Fibroblast of peridontal ligament (primary cell): Measurements from ENCODE around the gene ATAD5.
"Not testable (repeated sequence)": the region's sequence is repeated elsewhere in the genome, so short reads cannot be mapped to it uniquely, and the experiment has no call there.

ENCODE experiments used
- DNase-seq: peaks from one replicate; pipeline ENCODE4 v3.0.0-alpha.2; 2010; ENCODE audit errors: extremely low read depth

The ATAD5 gene

GRCh38 chr17:30831663-30832437 lies at the start of gene ATAD5:
TSS of gene ATAD5 (plus strand) at chr17:30831966. CDS start at chr17:30832348, 382 bp downstream.
- DNase-seq: peak; percentile 91

GRCh38 chr17:30782206-30782605 lies 49.6 kb upstream of the ATAD5 start:
- DNase-seq: no peak

GRCh38 chr17:30788918-30789317 lies 42.8 kb upstream of the ATAD5 start:
- DNase-seq: peak; percentile 40

- no peak for DNase-seq
Observed at GRCh38 chr17:30790279-30790678, 41.5 kb upstream of the ATAD5 start.

- no peak for DNase-seq
Observed at GRCh38 chr17:30793282-30793977, 38.3 kb upstream of the ATAD5 start.

- no peak for DNase-seq
Observed at GRCh38 chr17:30794372-30794771, 37.4 kb upstream of the ATAD5 start.

GRCh38 chr17:30796016-30796415 lies 35.8 kb upstream of the ATAD5 start:
- no peak for DNase-seq

GRCh38 chr17:30801671-30802070 lies 30.1 kb upstream of the ATAD5 start:
- DNase-seq: no peak

- no peak for DNase-seq
Observed at GRCh38 chr17:30805944-30806456, 25.8 kb upstream of the ATAD5 start.

- no peak for DNase-seq
Observed at GRCh38 chr17:30807896-30808295, 23.9 kb upstream of the ATAD5 start.

- no peak for DNase-seq
Observed at GRCh38 chr17:30808785-30809286, 22.9 kb upstream of the ATAD5 start.

GRCh38 chr17:30809867-30810266 lies 21.9 kb upstream of the ATAD5 start:
- DNase-seq: no peak

- no peak for DNase-seq
Observed at GRCh38 chr17:30812218-30813177, 19.3 kb upstream of the ATAD5 start.

- DNase-seq: not testable (repeated sequence)
Observed at GRCh38 chr17:30814236-30814635, 17.5 kb upstream of the ATAD5 start.

- not testable (repeated sequence) for DNase-seq
Observed at GRCh38 chr17:30814860-30815259, 16.9 kb upstream of the ATAD5 start.

GRCh38 chr17:30816165-30816564 lies 15.6 kb upstream of the ATAD5 start:
- DNase-seq: no peak

GRCh38 chr17:30819971-30820705 lies 11.6 kb upstream of the ATAD5 start:
- DNase-seq: no peak

GRCh38 chr17:30821871-30822723 lies 9.7 kb upstream of the ATAD5 start:
- DNase-seq: no peak

- DNase-seq: not testable (repeated sequence)
Observed at GRCh38 chr17:30822919-30823318, 8.8 kb upstream of the ATAD5 start.

- DNase-seq: no peak
Observed at GRCh38 chr17:30823421-30823820, 8.3 kb upstream of the ATAD5 start.
